ENCODE measurements around the gene MED31.
"Not testable (repeated sequence)": the region's sequence is repeated elsewhere in the genome, so short reads cannot be mapped to it uniquely, and the experiment has no call there.

Gene MED31

GRCh38 chr17:6599364-6599763 lies 52.0 kb downstream of the MED31 start:
- H3K4me3 ChIP-seq (ENCODE audit: low read length in 2 of 2), result no peak overlapping the region
- H3K9me3 ChIP-seq (ENCODE audit: control insufficient read depth in 2 of 2, low read length in 2 of 2), result no peaks in the 10 kb centered on the region
- H3K27me3 ChIP-seq (ENCODE audit: control insufficient read depth in 2 of 2, insufficient read depth in 2 of 2, low read length in 2 of 2), result no peaks in the 10 kb centered on the region
- peaks cover 5 to 18% of the 10 kb centered on the region in 2 donors for H3K4me1 ChIP-seq (ENCODE audit: control insufficient read depth in 2 of 2, insufficient read depth in 2 of 2, low read length in 2 of 2)
- no peak overlapping the region for H3K9ac ChIP-seq (ENCODE audit: low read depth in 1 of 2, low read length in 2 of 2)
- H3K36me3 ChIP-seq (ENCODE audit: control insufficient read depth in 2 of 2, insufficient read depth in 2 of 2, low read length in 2 of 2), result peaks cover 24 to 28% of the 10 kb centered on the region in 2 donors
- peak overlapping the region; percentile 26 to 34 for H3K27ac ChIP-seq (ENCODE audit: low read depth in 2 of 2, low read length in 2 of 2)

- H3K27ac ChIP-seq (ENCODE audit: low read depth in 2 of 2, low read length in 2 of 2), result peak overlapping the region in 1 of 2 donors; percentile 28
These were observed 53.7 kb downstream of the MED31 start for GRCh38 chr17:6597727-6598126.

GRCh38 chr17:6596941-6597340 lies 54.5 kb downstream of the MED31 start:
- Histone ChIP-seq H3K9me3 (ENCODE audit: control insufficient read depth in 2 of 2, low read length in 2 of 2) (no peaks in the 10 kb centered on the region), H3K36me3 (ENCODE audit: control insufficient read depth in 2 of 2, insufficient read depth in 2 of 2, low read length in 2 of 2) (peaks cover 16 to 40% of the 10 kb centered on the region in 2 donors), H3K9ac (ENCODE audit: low read depth in 1 of 2, low read length in 2 of 2) (peak overlapping the region in 1 of 2 donors; percentile 17), H3K4me1 (ENCODE audit: control insufficient read depth in 2 of 2, insufficient read depth in 2 of 2, low read length in 2 of 2) (peaks cover 11 to 24% of the 10 kb centered on the region in 2 donors), H3K27ac (ENCODE audit: low read depth in 2 of 2, low read length in 2 of 2) (no peak overlapping the region), H3K4me3 (ENCODE audit: low read length in 2 of 2) (no peak overlapping the region), H3K27me3 (ENCODE audit: control insufficient read depth in 2 of 2, insufficient read depth in 2 of 2, low read length in 2 of 2) (no peaks in the 10 kb centered on the region)

More at GRCh38 chr17:6597727-6598126, 53.7 kb downstream of the MED31 start:
- peaks cover 20 to 36% of the 10 kb centered on the region in 2 donors for H3K36me3 ChIP-seq (ENCODE audit: control insufficient read depth in 2 of 2, insufficient read depth in 2 of 2, low read length in 2 of 2)
- H3K27me3 ChIP-seq (ENCODE audit: control insufficient read depth in 2 of 2, insufficient read depth in 2 of 2, low read length in 2 of 2), result no peaks in the 10 kb centered on the region
- peaks cover 5 to 18% of the 10 kb centered on the region in 2 donors for H3K4me1 ChIP-seq (ENCODE audit: control insufficient read depth in 2 of 2, insufficient read depth in 2 of 2, low read length in 2 of 2)
- no peak overlapping the region for H3K9ac ChIP-seq (ENCODE audit: low read depth in 1 of 2, low read length in 2 of 2)
- no peaks in the 10 kb centered on the region for H3K9me3 ChIP-seq (ENCODE audit: control insufficient read depth in 2 of 2, low read length in 2 of 2)
- H3K4me3 ChIP-seq (ENCODE audit: low read length in 2 of 2), result no peak overlapping the region

- no peak overlapping the region for H3K4me3 ChIP-seq (ENCODE audit: low read length in 2 of 2)
- H3K27me3 ChIP-seq (ENCODE audit: control insufficient read depth in 2 of 2, insufficient read depth in 2 of 2, low read length in 2 of 2), result no peaks in the 10 kb centered on the region
- peak overlapping the region in 1 of 2 donors; percentile 17 for H3K9ac ChIP-seq (ENCODE audit: low read depth in 1 of 2, low read length in 2 of 2)
- H3K27ac ChIP-seq (ENCODE audit: low read depth in 2 of 2, low read length in 2 of 2), result no peak overlapping the region
- peaks cover 20 to 44% of the 10 kb centered on the region in 2 donors for H3K36me3 ChIP-seq (ENCODE audit: control insufficient read depth in 2 of 2, insufficient read depth in 2 of 2, low read length in 2 of 2)
- H3K4me1 ChIP-seq (ENCODE audit: control insufficient read depth in 2 of 2, insufficient read depth in 2 of 2, low read length in 2 of 2), result peaks cover 11 to 28% of the 10 kb centered on the region in 2 donors
- no peaks in the 10 kb centered on the region for H3K9me3 ChIP-seq (ENCODE audit: control insufficient read depth in 2 of 2, low read length in 2 of 2)
These were observed 54.9 kb downstream of the MED31 start for GRCh38 chr17:6596511-6596910.

DNA sequence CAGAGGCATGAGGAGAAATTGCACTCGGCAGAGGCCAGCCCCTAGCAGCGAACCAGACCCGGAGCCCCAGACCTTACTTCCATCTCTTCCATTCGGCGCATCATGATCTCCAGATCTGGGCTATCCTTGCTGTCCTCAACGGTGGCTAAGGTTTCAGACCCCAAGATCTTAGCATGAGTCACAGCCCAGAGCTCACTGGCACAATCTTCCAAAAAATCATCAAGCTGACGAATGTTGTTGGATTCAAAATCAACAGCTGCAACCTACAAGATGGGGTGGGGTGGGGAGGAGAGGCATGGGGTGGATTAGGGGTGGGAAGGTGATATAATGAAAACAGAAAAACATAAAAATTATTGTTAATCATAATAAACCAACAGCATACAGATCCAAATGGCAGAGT lies 55.3 kb downstream of the MED31 start:
- no peak overlapping the region for H3K9ac ChIP-seq (ENCODE audit: low read depth in 1 of 2, low read length in 2 of 2)

DNA sequence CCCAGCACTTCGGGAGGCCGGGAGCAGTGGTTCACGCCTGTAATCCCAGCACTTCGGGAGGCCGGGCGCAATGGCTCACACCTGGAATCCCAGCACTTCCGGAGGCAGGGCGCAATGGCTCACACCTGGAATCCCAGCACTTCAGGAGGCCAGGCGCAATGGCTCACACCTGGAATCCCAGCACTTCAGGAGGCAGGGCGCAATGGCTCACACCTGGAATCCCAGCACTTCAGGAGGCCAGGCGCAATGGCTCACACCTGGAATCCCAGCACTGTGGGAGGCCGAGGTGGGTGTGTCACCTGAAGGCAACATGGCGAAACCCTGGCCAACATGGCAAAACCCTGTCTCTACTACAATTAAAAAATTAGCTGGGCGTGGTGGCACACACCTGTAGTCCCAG lies 58.0 kb downstream of the MED31 start:
- H3K27me3 ChIP-seq (ENCODE audit: control insufficient read depth in 2 of 2, insufficient read depth in 2 of 2, low read length in 2 of 2); H3K4me3 ChIP-seq (ENCODE audit: low read length in 2 of 2); H3K9ac ChIP-seq (ENCODE audit: low read depth in 1 of 2, low read length in 2 of 2); H3K27ac ChIP-seq (ENCODE audit: low read depth in 2 of 2, low read length in 2 of 2); H3K9me3 ChIP-seq (ENCODE audit: control insufficient read depth in 2 of 2, low read length in 2 of 2): not testable (repeated sequence)
- Histone ChIP-seq H3K36me3 (ENCODE audit: control insufficient read depth in 2 of 2, insufficient read depth in 2 of 2, low read length in 2 of 2) (peaks cover 38 to 49% of the 10 kb centered on the region in 2 donors), H3K4me1 (ENCODE audit: control insufficient read depth in 2 of 2, insufficient read depth in 2 of 2, low read length in 2 of 2) (peaks cover 11 to 17% of the 10 kb centered on the region in 2 donors)

More for the DNA sequence above, 55.3 kb downstream of the MED31 start:
- Histone ChIP-seq H3K27me3 (ENCODE audit: control insufficient read depth in 2 of 2, insufficient read depth in 2 of 2, low read length in 2 of 2) (no peaks in the 10 kb centered on the region), H3K36me3 (ENCODE audit: control insufficient read depth in 2 of 2, insufficient read depth in 2 of 2, low read length in 2 of 2) (peaks cover 22 to 42% of the 10 kb centered on the region in 2 donors), H3K27ac (ENCODE audit: low read depth in 2 of 2, low read length in 2 of 2) (no peak overlapping the region), H3K4me3 (ENCODE audit: low read length in 2 of 2) (no peak overlapping the region), H3K9me3 (ENCODE audit: control insufficient read depth in 2 of 2, low read length in 2 of 2) (no peaks in the 10 kb centered on the region), H3K4me1 (ENCODE audit: control insufficient read depth in 2 of 2, insufficient read depth in 2 of 2, low read length in 2 of 2) (peaks cover 11 to 28% of the 10 kb centered on the region in 2 donors)

Measured in mucosa of rectum (tissue), 2 donors.